ENCODE data around the gene INSIG1.

Gene INSIG1

GRCh38 chr7:155293721-155294510 is 3.8 kb upstream of the INSIG1 start:
- H3K9me3 Mint-ChIP-seq = no peaks in the 10 kb centered on the region
- peaks cover 0 to 27% of the 10 kb centered on the region in 2 donors for H3K27me3 Mint-ChIP-seq
- H3K4me3 Mint-ChIP-seq = no peak overlapping the region
- no peak overlapping the region for H3K27ac Mint-ChIP-seq
- H3K36me3 Mint-ChIP-seq (ENCODE audit: insufficient read depth) = peaks cover 26% of the 10 kb centered on the region
- H3K4me1 Mint-ChIP-seq (ENCODE audit: low read depth in 2 of 2) = peaks cover 20 to 21% of the 10 kb centered on the region in 2 donors
- ATAC-seq (replicated peaks) (no peak), DNase-seq (no peak)

- H3K27me3 Mint-ChIP-seq = peaks cover 0 to 27% of the 10 kb centered on the region in 2 donors
- H3K36me3 Mint-ChIP-seq (ENCODE audit: insufficient read depth) = peaks cover 30% of the 10 kb centered on the region
- H3K4me3 Mint-ChIP-seq = no peak overlapping the region
- DNase-seq = no peak
- ATAC-seq (replicated peaks) = no peak
- H3K9me3 Mint-ChIP-seq = no peaks in the 10 kb centered on the region
- H3K27ac Mint-ChIP-seq = no peak overlapping the region
- H3K4me1 Mint-ChIP-seq (ENCODE audit: low read depth in 2 of 2) = peaks cover 22 to 24% of the 10 kb centered on the region in 2 donors
These were observed 3.2 kb upstream of the INSIG1 start for GRCh38 chr7:155294511-155294778.

GRCh38 chr7:155295511-155295910 is 2.2 kb upstream of the INSIG1 start:
- no peak overlapping the region for H3K4me3 Mint-ChIP-seq
- peaks cover 0 to 24% of the 10 kb centered on the region in 2 donors for H3K27me3 Mint-ChIP-seq
- H3K9me3 Mint-ChIP-seq = no peaks in the 10 kb centered on the region
- peaks cover 32% of the 10 kb centered on the region for H3K36me3 Mint-ChIP-seq (ENCODE audit: insufficient read depth)
- H3K4me1 Mint-ChIP-seq (ENCODE audit: low read depth in 2 of 2) = peaks cover 30% of the 10 kb centered on the region in 2 donors
- no peak for ATAC-seq (replicated peaks)
- no peak overlapping the region for H3K27ac Mint-ChIP-seq
- DNase-seq = no peak

GRCh38 chr7:155296006-155296787 is 1.5 kb upstream of the INSIG1 start:
- H3K27ac Mint-ChIP-seq = peak overlapping the region; percentile 93 to 94
- peaks cover 34% of the 10 kb centered on the region for H3K36me3 Mint-ChIP-seq (ENCODE audit: insufficient read depth)
- peaks cover 0 to 17% of the 10 kb centered on the region in 2 donors for H3K27me3 Mint-ChIP-seq
- DNase-seq (no peak), ATAC-seq (replicated peaks) (no peak)
- H3K4me3 Mint-ChIP-seq = peak overlapping the region; percentile 80 to 83
- H3K9me3 Mint-ChIP-seq = no peaks in the 10 kb centered on the region
- peaks cover 37% of the 10 kb centered on the region in 2 donors for H3K4me1 Mint-ChIP-seq (ENCODE audit: low read depth in 2 of 2)

GRCh38 chr7:155296788-155297516 is 726 bp upstream of the INSIG1 start:
- no peaks in the 10 kb centered on the region for H3K9me3 Mint-ChIP-seq
- ATAC-seq (replicated peaks) (peak; percentile 52), DNase-seq (peak; percentile 86 to 90 (median 86))
- peak overlapping the region; percentile 80 to 83 for H3K4me3 Mint-ChIP-seq
- H3K27me3 Mint-ChIP-seq = peaks cover 0 to 10% of the 10 kb centered on the region in 2 donors
- peak overlapping the region; percentile 93 to 94 for H3K27ac Mint-ChIP-seq
- peaks cover 38% of the 10 kb centered on the region for H3K36me3 Mint-ChIP-seq (ENCODE audit: insufficient read depth)
- peaks cover 37 to 42% of the 10 kb centered on the region in 2 donors for H3K4me1 Mint-ChIP-seq (ENCODE audit: low read depth in 2 of 2)

GRCh38 chr7:155298288-155298833 is 683 bp downstream of the INSIG1 start:
- Mint-ChIP-seq H3K4me3 (peak overlapping the region; percentile 88 to 97), H3K27ac (peak overlapping the region; percentile 97 to 98), H3K9me3 (no peaks in the 10 kb centered on the region), H3K4me1 (ENCODE audit: low read depth in 2 of 2) (peaks cover 34 to 36% of the 10 kb centered on the region in 2 donors), H3K36me3 (ENCODE audit: insufficient read depth) (peaks cover 47% of the 10 kb centered on the region), H3K27me3 (no peaks in the 10 kb centered on the region)
- ATAC-seq (replicated peaks) (no peak), DNase-seq (peak in 1 of 3 experiments; percentile 18)

GRCh38 chr7:155298834-155299534 is 1.3 kb downstream of the INSIG1 start:
- DNase-seq (peak; percentile 92 to 94 (median 94)), ATAC-seq (replicated peaks) (peak; percentile 63)
- peaks cover 53% of the 10 kb centered on the region for H3K36me3 Mint-ChIP-seq (ENCODE audit: insufficient read depth)
- H3K4me3 Mint-ChIP-seq = peak overlapping the region; percentile 88 to 97
- H3K9me3 Mint-ChIP-seq = no peaks in the 10 kb centered on the region
- H3K4me1 Mint-ChIP-seq (ENCODE audit: low read depth in 2 of 2) = peaks cover 34 to 36% of the 10 kb centered on the region in 2 donors
- no peaks in the 10 kb centered on the region for H3K27me3 Mint-ChIP-seq
- H3K27ac Mint-ChIP-seq = peak overlapping the region; percentile 97 to 98

- Mint-ChIP-seq H3K27me3 (no peaks in the 10 kb centered on the region), H3K36me3 (ENCODE audit: insufficient read depth) (peaks cover 60% of the 10 kb centered on the region), H3K4me3 (peak overlapping the region; percentile 88 to 97), H3K27ac (peak overlapping the region; percentile 97 to 98), H3K4me1 (ENCODE audit: low read depth in 2 of 2) (peaks cover 33 to 36% of the 10 kb centered on the region in 2 donors), H3K9me3 (no peaks in the 10 kb centered on the region)
- peak; percentile 0 for ATAC-seq (replicated peaks)
- no peak for DNase-seq
These were observed 2.0 kb downstream of the INSIG1 start for GRCh38 chr7:155299535-155300202.

GRCh38 chr7:155300641-155301452 is 3.2 kb downstream of the INSIG1 start:
- Mint-ChIP-seq H3K36me3 (ENCODE audit: insufficient read depth) (peaks cover 67% of the 10 kb centered on the region), H3K4me1 (ENCODE audit: low read depth in 2 of 2) (peaks cover 35 to 36% of the 10 kb centered on the region in 2 donors), H3K27me3 (no peaks in the 10 kb centered on the region), H3K27ac (peak overlapping the region; percentile 97 to 98), H3K9me3 (no peaks in the 10 kb centered on the region), H3K4me3 (peak overlapping the region; percentile 88 to 97)
- peak in 1 of 3 experiments; percentile 17 for DNase-seq
- no peak for ATAC-seq (replicated peaks)

GRCh38 chr7:155303039-155303593 is 5.4 kb downstream of the INSIG1 start:
- DNase-seq (no peak), ATAC-seq (replicated peaks) (no peak)
- no peaks in the 10 kb centered on the region for H3K9me3 Mint-ChIP-seq
- H3K4me1 Mint-ChIP-seq (ENCODE audit: low read depth in 2 of 2) = peaks cover 24 to 33% of the 10 kb centered on the region in 2 donors
- H3K27me3 Mint-ChIP-seq = no peaks in the 10 kb centered on the region
- H3K36me3 Mint-ChIP-seq (ENCODE audit: insufficient read depth) = peaks cover 68% of the 10 kb centered on the region
- H3K4me3 Mint-ChIP-seq = no peak overlapping the region
- H3K27ac Mint-ChIP-seq = no peak overlapping the region

GRCh38 chr7:155303897-155304296 is 6.2 kb downstream of the INSIG1 start:
- DNase-seq = no peak
- peaks cover 68% of the 10 kb centered on the region for H3K36me3 Mint-ChIP-seq (ENCODE audit: insufficient read depth)
- no peak overlapping the region for H3K27ac Mint-ChIP-seq
- H3K4me1 Mint-ChIP-seq (ENCODE audit: low read depth in 2 of 2) = peaks cover 19 to 28% of the 10 kb centered on the region in 2 donors
- no peaks in the 10 kb centered on the region for H3K9me3 Mint-ChIP-seq
- H3K4me3 Mint-ChIP-seq = no peak overlapping the region
- ATAC-seq (replicated peaks) = no peak
- H3K27me3 Mint-ChIP-seq = no peaks in the 10 kb centered on the region
